Type B pancreatic cell (in vitro differentiated cells): ENCODE results near the gene NR6A1. TPM values are rescaled to one million over a fixed set of nuclear protein-coding genes. Genes with fewer than 3 reads are reported as not detected.

ENCODE experiments used
- DNase-seq: peaks from one replicate; pipeline ENCODE4 v3.0.0; 2021; ENCODE audit warnings: mixed read lengths; ENCODE audit not compliant: unreplicated experiment; ENCODE audit errors: extremely low spot score
- H3K27ac Mint-ChIP-seq: 2 replicates; pipeline ENCODE4 v1.8.0; 2021; ENCODE audit warnings: mild to moderate bottlenecking, mixed read lengths
- H3K27me3 Mint-ChIP-seq: 2 replicates; pipeline ENCODE4 v1.8.0; 2021; ENCODE audit warnings: mixed read lengths
- H3K36me3 Mint-ChIP-seq: 2 replicates; pipeline ENCODE4 v1.8.0; 2021; ENCODE audit warnings: mixed read lengths
- H3K4me1 Mint-ChIP-seq: one replicate; pipeline ENCODE4 v1.8.0; 2021; ENCODE audit warnings: mixed read lengths; ENCODE audit not compliant: unreplicated experiment
- H3K4me3 Mint-ChIP-seq: 2 replicates; pipeline ENCODE4 v1.8.0; 2021; ENCODE audit warnings: mild to moderate bottlenecking, mixed read lengths
- H3K9me3 Mint-ChIP-seq: 2 replicates; pipeline ENCODE4 v1.8.0; 2021; ENCODE audit warnings: mixed read lengths
- CTCF ChIP-seq: fragments of 200-600 bp; sonication (generic); conservative IDR thresholded peaks from 2 replicates; pipeline ENCODE4 v1.5.0; 2021; ENCODE audit warnings: antibody characterized with exemption, mild to moderate bottlenecking
- total RNA-seq: library from RNA; stranded (reverse); gene quantifications from 2 replicates; pipeline ENCODE4 v1.2.1, GENCODE V29; 2021; ENCODE audit warnings: low replicate concordance

Gene NR6A1
- total RNA-seq, 1 donor from 2014 or later = 10.0 TPM

GRCh38 chr9:124478354-124478753, 292.8 kb downstream of the NR6A1 start:
- DNase-seq = no peak

GRCh38 chr9:124477648-124478285, 293.3 kb downstream of the NR6A1 start:
- no peak for DNase-seq

More at GRCh38 chr9:124478354-124478753, 292.8 kb downstream of the NR6A1 start:
- no peaks in the 10 kb centered on the region for H3K36me3 Mint-ChIP-seq
- peaks cover 37% of the 10 kb centered on the region for H3K27me3 Mint-ChIP-seq
- H3K4me1 Mint-ChIP-seq = peaks cover 5% of the 10 kb centered on the region
- H3K4me3 Mint-ChIP-seq = peak overlapping the region; percentile 59
- no peaks in the 10 kb centered on the region for H3K9me3 Mint-ChIP-seq
- no peak for TF ChIP-seq CTCF
- no peak overlapping the region for H3K27ac Mint-ChIP-seq

GRCh38 chr9:124477211-124477647, 293.9 kb downstream of the NR6A1 start:
- no peak for DNase-seq
- Mint-ChIP-seq H3K27ac (no peak overlapping the region), H3K4me1 (peaks cover 5% of the 10 kb centered on the region), H3K9me3 (no peaks in the 10 kb centered on the region), H3K27me3 (peaks cover 38% of the 10 kb centered on the region), H3K4me3 (peak overlapping the region; percentile 36), H3K36me3 (no peaks in the 10 kb centered on the region)
- TF ChIP-seq CTCF = peak; percentile 56

More at GRCh38 chr9:124477648-124478285, 293.3 kb downstream of the NR6A1 start:
- H3K4me3 Mint-ChIP-seq = peak overlapping the region; percentile 59
- no peak for TF ChIP-seq CTCF
- H3K27me3 Mint-ChIP-seq = peaks cover 37% of the 10 kb centered on the region
- H3K4me1 Mint-ChIP-seq = peaks cover 5% of the 10 kb centered on the region
- no peaks in the 10 kb centered on the region for H3K36me3 Mint-ChIP-seq
- H3K9me3 Mint-ChIP-seq = no peaks in the 10 kb centered on the region
- no peak overlapping the region for H3K27ac Mint-ChIP-seq

GRCh38 chr9:124475868-124476690, 295.0 kb downstream of the NR6A1 start:
- peaks cover 37% of the 10 kb centered on the region for H3K27me3 Mint-ChIP-seq
- no peak for DNase-seq
- no peak for TF ChIP-seq CTCF
- H3K4me1 Mint-ChIP-seq = peaks cover 5% of the 10 kb centered on the region
- no peak overlapping the region for H3K27ac Mint-ChIP-seq
- no peak overlapping the region for H3K4me3 Mint-ChIP-seq
- no peaks in the 10 kb centered on the region for H3K9me3 Mint-ChIP-seq
- H3K36me3 Mint-ChIP-seq = no peaks in the 10 kb centered on the region

- H3K36me3 Mint-ChIP-seq = no peaks in the 10 kb centered on the region
- H3K4me3 Mint-ChIP-seq = no peak overlapping the region
- H3K4me1 Mint-ChIP-seq = peaks cover 5% of the 10 kb centered on the region
- no peaks in the 10 kb centered on the region for H3K9me3 Mint-ChIP-seq
- DNase-seq = no peak
- TF ChIP-seq CTCF = no peak
- H3K27ac Mint-ChIP-seq = no peak overlapping the region
- H3K27me3 Mint-ChIP-seq = peaks cover 33% of the 10 kb centered on the region
Measured at GRCh38 chr9:124475158-124475867, 295.8 kb downstream of the NR6A1 start.
